ENCODE results near the gene RARB. TPM values are rescaled to one million over a fixed set of nuclear protein-coding genes. Genes with fewer than 3 reads are reported as not detected.

The RARB gene
- total and polyA plus RNA-seq, 2 donors (not counting 3 experiments of a cell fraction or from before 2014, with no cell fraction given) = 15.3 to 23.4 TPM

GRCh38 chr3:25587526-25587925 lies 159.5 kb downstream of the RARB start:
- intact Hi-C loops (cut with micrococcal nuclease) = no loop called here
- Histone ChIP-seq H3K9ac (replicated peaks; ENCODE audit: extremely low read depth, insufficient read depth, low read length) (no peak overlapping the region), H3K9me1 (replicated peaks; ENCODE audit: control insufficient read depth, extremely low read depth, insufficient read depth, low read length) (no peaks in the 10 kb centered on the region), H3K4me2 (ENCODE audit: insufficient read depth, low read length) (no peak overlapping the region), H3K79me2 (ENCODE audit: control insufficient read depth, insufficient read depth, low read length) (no peaks in the 10 kb centered on the region), H3K9me3 (replicated peaks; ENCODE audit: control insufficient read depth, insufficient read depth, low read length) (no peaks in the 10 kb centered on the region), H3K4me3 (replicated peaks in 1 of 3; ENCODE audit: insufficient read depth in 1 of 3, low read depth in 1 of 3, low read length in 3 of 3) (no peak overlapping the region), H4K20me1 (replicated peaks; ENCODE audit: control insufficient read depth, extremely low read depth, insufficient read depth, low read length) (no peaks in the 10 kb centered on the region), H3K27me3 (ENCODE audit: control insufficient read depth in 2 of 2, insufficient read depth in 2 of 2, low read length in 2 of 2) (no peaks in the 10 kb centered on the region), H2AFZ (ENCODE audit: low read depth, low read length) (no peak overlapping the region), H3K27ac (ENCODE audit: insufficient read depth, low read depth, low read length) (no peak overlapping the region), H3K36me3 (ENCODE audit: control insufficient read depth in 2 of 2, extremely low read depth in 1 of 2, insufficient read depth in 2 of 2, low read length in 2 of 2) (no peaks in the 10 kb centered on the region), H3K4me1 (ENCODE audit: control insufficient read depth, extremely low read depth, insufficient read depth, low read length) (peaks cover 4% of the 10 kb centered on the region)
- CTCF ChIA-PET = interaction anchor here (0.8 kb wide), 1 partner anchor 127 kb away, joined by 3 read pairs; no protein-coding TSS in a partner anchor
- BruUV-seq (replicated peaks) = no TSS peak
- no peak for DNase-seq (ENCODE audit: low read depth, low spot score)
- no peak for TF ChIP-seq MAX (IDR thresholded peaks at IDR 0.05; ENCODE audit: insufficient read depth, insufficient read length)
- no peak for TF ChIP-seq POLR2AphosphoS5 (IDR thresholded peaks at IDR 0.05; ENCODE audit: insufficient read depth, low read depth, low read length)
- no peak for TF ChIP-seq FOS (IDR thresholded peaks at IDR 0.05; ENCODE audit: borderline replicate concordance, insufficient read depth, low read length)
- TF ChIP-seq POLR2A (IDR thresholded peaks at IDR 0.05; ENCODE audit: low read depth, low read length) = no peak
- no peak for TF ChIP-seq EZH2 (IDR thresholded peaks at IDR 0.05; ENCODE audit: borderline replicate concordance, low read depth, low read length, severe bottlenecking)
- no peak for TF ChIP-seq JUN (IDR thresholded peaks at IDR 0.05; ENCODE audit: borderline replicate concordance, insufficient read depth, insufficient read length, low read depth)
- TF ChIP-seq MYC (IDR thresholded peaks at IDR 0.05; ENCODE audit: low read depth, low read length) = no peak
- TF ChIP-seq CTCF (IDR thresholded peaks at IDR 0.05; ENCODE audit: extremely low read depth in 1 of 2, insufficient read depth in 1 of 2, low read depth in 1 of 2, low read length in 2 of 2) = no peak
- no peak for TF ChIP-seq GATA2 (IDR thresholded peaks at IDR 0.05; ENCODE audit: insufficient read depth, insufficient read length, low read depth, low read length)
- dilution Hi-C loops (cut with MboI; ENCODE audit: extremely low pct_ligation_motif_present, low sequenced_read_pairs) = no loop called here
- no peak for FAIRE-seq
- POLR2A ChIA-PET = no interaction called here
